ENCODE data around the gene ITPKB.

DNA sequence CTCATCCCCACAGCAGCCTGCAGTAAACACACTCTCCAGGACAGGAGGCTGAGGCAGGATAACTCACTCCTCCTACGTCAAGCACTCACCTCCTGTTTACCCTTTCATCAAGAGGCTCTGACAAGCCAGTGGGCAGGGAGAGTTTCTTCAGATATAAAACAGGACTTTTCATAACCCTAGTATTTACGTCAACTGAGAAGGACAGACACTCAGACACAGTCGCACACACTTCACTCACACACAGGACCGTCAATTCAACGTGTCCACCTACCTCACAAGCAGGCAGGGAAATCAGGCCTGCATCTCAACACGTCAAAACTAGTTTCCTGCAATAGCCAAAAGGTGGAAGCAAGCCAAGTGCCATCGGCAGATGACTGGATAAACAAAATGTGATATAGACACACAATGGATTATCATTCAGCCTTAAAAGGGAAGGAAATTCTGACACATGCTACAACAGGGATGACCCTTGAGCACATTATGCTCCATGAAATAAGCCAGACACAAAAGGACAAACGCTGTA lies 48.6 kb downstream of the ITPKB start:
- TF ChIP-seq POLR2AphosphoS5 (IDR thresholded peaks at IDR 0.05; ENCODE audit: low read depth) = no peak
- TF ChIP-seq, protein P1, sequence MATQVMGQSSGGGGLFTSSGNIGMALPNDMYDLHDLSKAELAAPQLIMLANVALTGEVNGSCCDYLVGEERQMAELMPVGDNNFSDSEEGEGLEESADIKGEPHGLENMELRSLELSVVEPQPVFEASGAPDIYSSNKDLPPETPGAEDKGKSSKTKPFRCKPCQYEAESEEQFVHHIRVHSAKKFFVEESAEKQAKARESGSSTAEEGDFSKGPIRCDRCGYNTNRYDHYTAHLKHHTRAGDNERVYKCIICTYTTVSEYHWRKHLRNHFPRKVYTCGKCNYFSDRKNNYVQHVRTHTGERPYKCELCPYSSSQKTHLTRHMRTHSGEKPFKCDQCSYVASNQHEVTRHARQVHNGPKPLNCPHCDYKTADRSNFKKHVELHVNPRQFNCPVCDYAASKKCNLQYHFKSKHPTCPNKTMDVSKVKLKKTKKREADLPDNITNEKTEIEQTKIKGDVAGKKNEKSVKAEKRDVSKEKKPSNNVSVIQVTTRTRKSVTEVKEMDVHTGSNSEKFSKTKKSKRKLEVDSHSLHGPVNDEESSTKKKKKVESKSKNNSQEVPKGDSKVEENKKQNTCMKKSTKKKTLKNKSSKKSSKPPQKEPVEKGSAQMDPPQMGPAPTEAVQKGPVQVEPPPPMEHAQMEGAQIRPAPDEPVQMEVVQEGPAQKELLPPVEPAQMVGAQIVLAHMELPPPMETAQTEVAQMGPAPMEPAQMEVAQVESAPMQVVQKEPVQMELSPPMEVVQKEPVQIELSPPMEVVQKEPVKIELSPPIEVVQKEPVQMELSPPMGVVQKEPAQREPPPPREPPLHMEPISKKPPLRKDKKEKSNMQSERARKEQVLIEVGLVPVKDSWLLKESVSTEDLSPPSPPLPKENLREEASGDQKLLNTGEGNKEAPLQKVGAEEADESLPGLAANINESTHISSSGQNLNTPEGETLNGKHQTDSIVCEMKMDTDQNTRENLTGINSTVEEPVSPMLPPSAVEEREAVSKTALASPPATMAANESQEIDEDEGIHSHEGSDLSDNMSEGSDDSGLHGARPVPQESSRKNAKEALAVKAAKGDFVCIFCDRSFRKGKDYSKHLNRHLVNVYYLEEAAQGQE (IDR thresholded peaks at IDR 0.05; ENCODE audit: unreplicated experiment) = no peak
- TF ChIP-seq, protein P2, sequence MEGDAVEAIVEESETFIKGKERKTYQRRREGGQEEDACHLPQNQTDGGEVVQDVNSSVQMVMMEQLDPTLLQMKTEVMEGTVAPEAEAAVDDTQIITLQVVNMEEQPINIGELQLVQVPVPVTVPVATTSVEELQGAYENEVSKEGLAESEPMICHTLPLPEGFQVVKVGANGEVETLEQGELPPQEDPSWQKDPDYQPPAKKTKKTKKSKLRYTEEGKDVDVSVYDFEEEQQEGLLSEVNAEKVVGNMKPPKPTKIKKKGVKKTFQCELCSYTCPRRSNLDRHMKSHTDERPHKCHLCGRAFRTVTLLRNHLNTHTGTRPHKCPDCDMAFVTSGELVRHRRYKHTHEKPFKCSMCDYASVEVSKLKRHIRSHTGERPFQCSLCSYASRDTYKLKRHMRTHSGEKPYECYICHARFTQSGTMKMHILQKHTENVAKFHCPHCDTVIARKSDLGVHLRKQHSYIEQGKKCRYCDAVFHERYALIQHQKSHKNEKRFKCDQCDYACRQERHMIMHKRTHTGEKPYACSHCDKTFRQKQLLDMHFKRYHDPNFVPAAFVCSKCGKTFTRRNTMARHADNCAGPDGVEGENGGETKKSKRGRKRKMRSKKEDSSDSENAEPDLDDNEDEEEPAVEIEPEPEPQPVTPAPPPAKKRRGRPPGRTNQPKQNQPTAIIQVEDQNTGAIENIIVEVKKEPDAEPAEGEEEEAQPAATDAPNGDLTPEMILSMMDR (conservative IDR thresholded peaks at IDR 0.05; ENCODE audit: low read depth in 2 of 2) = no peak

All from GM23338 (cell line).